Cortex of kidney (tissue), 1 donor: ENCODE data around the gene EZH1.
"Not testable (repeated sequence)": the region's sequence is repeated elsewhere in the genome, so short reads cannot be mapped to it uniquely, and the experiment has no call there.

Experiments
- DNase-seq: peaks from one replicate; lab custom pipeline; 2025; lab: John Stamatoyannopoulos, UW

EZH1 gene

GRCh38 chr17:42669977-42670788 lies 74.7 kb downstream of the EZH1 start:
- DNase-seq, result no peak

GRCh38 chr17:42669705-42669976 lies 75.2 kb downstream of the EZH1 start:
- DNase-seq, result no peak

GRCh38 chr17:42667088-42667951 lies 77.5 kb downstream of the EZH1 start:
- DNase-seq, result no peak

- DNase-seq, result not testable (repeated sequence)
Measured at GRCh38 chr17:42666126-42666525, 78.7 kb downstream of the EZH1 start.

GRCh38 chr17:42665581-42666001 lies 79.2 kb downstream of the EZH1 start:
- DNase-seq, result no peak

- no peak for DNase-seq
Measured at GRCh38 chr17:42660692-42661345, 84.0 kb downstream of the EZH1 start.

- not testable (repeated sequence) for DNase-seq
Measured at GRCh38 chr17:42659932-42660274, 84.9 kb downstream of the EZH1 start.

GRCh38 chr17:42659079-42659931 lies 85.5 kb downstream of the EZH1 start, which contains the start of gene TUBG2:
TUBG2 (plus strand) TSS chr17:42659284; CDS start chr17:42659504, 220 bp downstream.
- DNase-seq, result no peak

- no peak for DNase-seq
Measured at GRCh38 chr17:42657824-42658588, 86.8 kb downstream of the EZH1 start.

- DNase-seq, result no peak
Measured at GRCh38 chr17:42655528-42655927, 89.3 kb downstream of the EZH1 start.

GRCh38 chr17:42653179-42654124 lies 91.4 kb downstream of the EZH1 start:
- no peak for DNase-seq

GRCh38 chr17:42651392-42651791 lies 93.4 kb downstream of the EZH1 start:
- no peak for DNase-seq
